H9 (cell line): ENCODE results near the gene ERVMER34-1. TPM values are rescaled to one million over a fixed set of nuclear protein-coding genes. Genes with fewer than 3 reads are reported as not detected.

Experiments used
- DNase-seq: peaks from one replicate; pipeline ENCODE4 v3.0.0-alpha.2; 2017
- H2AFZ ChIP-seq: one replicate; pipeline ENCODE4 v1.6.1; 2013; ENCODE audit warnings: mild to moderate bottlenecking, low read length, control low read depth, moderate library complexity
- H2AK5ac ChIP-seq: 2 replicates; pipeline ENCODE4 v1.6.1; 2013; ENCODE audit warnings: low read length, control low read depth, mixed read lengths; ENCODE audit not compliant: insufficient read length
- H2BK120ac ChIP-seq: one replicate; pipeline ENCODE4 v1.6.1; 2013; ENCODE audit warnings: low read depth, mild to moderate bottlenecking, low read length, control low read depth, inconsistent platforms; ENCODE audit not compliant: poor library complexity, severe bottlenecking
- H2BK12ac ChIP-seq: 2 replicates; pipeline ENCODE4 v1.6.1; 2013; ENCODE audit warnings: low read length, control low read depth, mixed read lengths, low read depth; ENCODE audit not compliant: insufficient read length
- H2BK15ac ChIP-seq: 2 replicates; pipeline ENCODE4 v1.6.1; 2013; ENCODE audit warnings: low read depth, low read length, control low read depth
- H2BK20ac ChIP-seq: one replicate; pipeline ENCODE4 v1.6.1; 2013; ENCODE audit warnings: low read depth, mild to moderate bottlenecking, low read length, control low read depth, inconsistent platforms; ENCODE audit not compliant: poor library complexity, severe bottlenecking
- H2BK5ac ChIP-seq: 2 replicates; pipeline ENCODE4 v1.6.1; 2013; ENCODE audit warnings: low read length, control low read depth, mixed read lengths; ENCODE audit not compliant: insufficient read length
- H3K14ac ChIP-seq: 2 replicates; pipeline ENCODE4 v1.6.1; 2013; ENCODE audit warnings: low read length, control low read depth; ENCODE audit not compliant: insufficient read depth
- H3K18ac ChIP-seq: 2 replicates; pipeline ENCODE4 v1.6.1; 2013; ENCODE audit warnings: low read depth, mild to moderate bottlenecking, mixed read lengths, low read length, control low read depth; ENCODE audit not compliant: insufficient read length
- H3K23ac ChIP-seq: 2 replicates; pipeline ENCODE4 v1.6.1; 2013; ENCODE audit warnings: low read length, control low read depth, mixed read lengths, low read depth; ENCODE audit not compliant: insufficient read length
- H3K23me2 ChIP-seq: 2 replicates; pipeline ENCODE4 v1.6.1; 2013; ENCODE audit warnings: low read depth, mild to moderate bottlenecking, mixed read lengths, low read length, control low read depth; ENCODE audit not compliant: insufficient read length, poor library complexity, severe bottlenecking
- H3K27ac ChIP-seq: 2 replicates; pipeline ENCODE4 v1.5.1; 2013; ENCODE audit warnings: low read length, control low read depth, mixed read lengths, low read depth; ENCODE audit not compliant: insufficient read length
- H3K27me3 ChIP-seq: 2 replicates; pipeline ENCODE4 v1.6.1; 2013; ENCODE audit warnings: low read length, control low read depth, inconsistent platforms; ENCODE audit not compliant: insufficient read depth
- H3K4ac ChIP-seq: 2 replicates; pipeline ENCODE4 v1.6.1; 2013; ENCODE audit warnings: low read depth, mild to moderate bottlenecking, control low read depth, inconsistent platforms, low read length, moderate library complexity
- H3K4me1 ChIP-seq: 2 replicates; pipeline ENCODE4 v1.6.1; 2013; ENCODE audit warnings: low read length, control low read depth, inconsistent platforms; ENCODE audit not compliant: insufficient read depth
- H3K4me2 ChIP-seq: 2 replicates; pipeline ENCODE4 v1.6.1; 2013; ENCODE audit warnings: low read length, control low read depth, mixed read lengths; ENCODE audit not compliant: insufficient read length, insufficient read depth
- H3K56ac ChIP-seq: 2 replicates; pipeline ENCODE4 v1.6.1; 2013; ENCODE audit warnings: low read depth, mild to moderate bottlenecking, mixed read lengths, low read length, control low read depth; ENCODE audit not compliant: insufficient read length
- H3K79me1 ChIP-seq: 2 replicates; pipeline ENCODE4 v1.6.1; 2013; ENCODE audit warnings: low read depth, mild to moderate bottlenecking, moderate library complexity, low read length, control low read depth, inconsistent platforms; ENCODE audit not compliant: insufficient read depth, poor library complexity, severe bottlenecking
- H3K79me2 ChIP-seq: 2 replicates; pipeline ENCODE4 v1.6.1; 2013; ENCODE audit warnings: low read length, control low read depth, inconsistent platforms; ENCODE audit not compliant: insufficient read depth
- H3K9ac ChIP-seq: 2 replicates; pipeline ENCODE4 v1.6.1; 2013; ENCODE audit warnings: low read length, control low read depth, mixed read lengths; ENCODE audit not compliant: insufficient read length; ENCODE audit errors: extremely low read depth
- H3K9me3 ChIP-seq: one replicate; pipeline ENCODE4 v1.6.1; 2013; ENCODE audit warnings: low read depth, low read length, inconsistent platforms; ENCODE audit not compliant: control insufficient read depth
- H3T11ph ChIP-seq: one replicate; pipeline ENCODE4 v1.6.1; 2013; ENCODE audit warnings: mild to moderate bottlenecking, low read length, control low read depth, inconsistent platforms
- H4K20me1 ChIP-seq: one replicate; pipeline ENCODE4 v1.6.1; 2013; ENCODE audit not compliant: control insufficient read depth, insufficient read length, insufficient read depth
- H4K5ac ChIP-seq: 2 replicates; pipeline ENCODE4 v1.6.1; 2013; ENCODE audit warnings: low read depth, mild to moderate bottlenecking, mixed read lengths, low read length, control low read depth; ENCODE audit not compliant: insufficient read length
- H4K8ac ChIP-seq: replicated peaks from 2 replicates; pipeline ENCODE4 v1.6.1; 2013; ENCODE audit warnings: low read length, control low read depth, mixed read lengths, low read depth; ENCODE audit not compliant: insufficient read length
- H4K91ac ChIP-seq: 2 replicates; pipeline ENCODE4 v1.6.1; 2013; ENCODE audit warnings: low read depth, mild to moderate bottlenecking, moderate library complexity, mixed read lengths, low read length, control low read depth; ENCODE audit not compliant: insufficient read length
- H3K27ac Mint-ChIP-seq, 3 experiments: 2 replicates in 2 of 3; 3 replicates in 1 of 3; pipeline ENCODE4 v1.8.0; 2020 to 2021; ENCODE audit warnings: mixed read lengths in 3 of 3, mild to moderate bottlenecking in 1 of 3, moderate library complexity in 1 of 3
- H3K27me3 Mint-ChIP-seq: 2 replicates; pipeline ENCODE4 v1.8.0; 2021; ENCODE audit warnings: low read depth, mild to moderate bottlenecking, moderate library complexity, mixed read lengths
- H3K36me3 Mint-ChIP-seq, 3 experiments: 2 replicates in 2 of 3; 3 replicates in 1 of 3; pipeline ENCODE4 v1.8.0; 2020 to 2021; ENCODE audit warnings: low read depth in 3 of 3, mixed read lengths in 3 of 3; ENCODE audit not compliant: insufficient read depth in 1 of 3
- H3K4me1 Mint-ChIP-seq, 2 experiments: 2 replicates each; pipeline ENCODE4 v1.8.0; 2020; ENCODE audit warnings: mixed read lengths in 2 of 2
- H3K4me3 Mint-ChIP-seq, 2 experiments: 2 replicates in 1 of 2; 3 replicates in 1 of 2; pipeline ENCODE4 v1.8.0; 2020 to 2021; ENCODE audit warnings: mild to moderate bottlenecking in 2 of 2, mixed read lengths in 2 of 2, moderate library complexity in 1 of 2
- H3K9me3 Mint-ChIP-seq, 2 experiments: 2 replicates in 1 of 2; 3 replicates in 1 of 2; pipeline ENCODE4 v1.8.0; 2020; ENCODE audit warnings: mild to moderate bottlenecking in 2 of 2, mixed read lengths in 2 of 2, moderate library complexity in 1 of 2
- CTCF ChIP-seq: fragments of 200-600 bp; sonication (generic); conservative IDR thresholded peaks from 3 replicates; pipeline ENCODE4 v1.8.0; 2021; ENCODE audit warnings: antibody characterized with exemption, mild to moderate bottlenecking
- total RNA-seq: library from RNA; stranded (reverse); gene quantifications from 2 replicates; pipeline ENCODE4 v1.2.1, GENCODE V29; 2021

The ERVMER34-1 gene
- total RNA-seq, 1 experiment from 2014 or later = 14.4 TPM

GRCh38 chr4:52729586-52729985 lies 21.6 kb downstream of the ERVMER34-1 start:
- H3K27me3 Mint-ChIP-seq = no peaks in the 10 kb centered on the region
- Histone ChIP-seq H2AFZ (no peak overlapping the region), H3K23ac (no peak overlapping the region), H2BK20ac (no peak overlapping the region), H4K20me1 (no peaks in the 10 kb centered on the region), H3K23me2 (no peaks in the 10 kb centered on the region), H3K9me3 (no peaks in the 10 kb centered on the region), H3K27me3 (no peaks in the 10 kb centered on the region), H2BK5ac (no peak overlapping the region), H4K8ac (no peak overlapping the region), H3K14ac (no peak overlapping the region), H3K4ac (no peak overlapping the region), H3K79me2 (no peaks in the 10 kb centered on the region), H3K4me1 (no peaks in the 10 kb centered on the region), H3K27ac (no peak overlapping the region), H3K56ac (no peak overlapping the region), H4K91ac (no peak overlapping the region), H4K5ac (no peak overlapping the region), H3K9ac (no peak overlapping the region), H2BK12ac (no peak overlapping the region), H2AK5ac (no peak overlapping the region), H2BK120ac (no peak overlapping the region), H3K79me1 (no peaks in the 10 kb centered on the region), H3K18ac (no peak overlapping the region), H2BK15ac (no peak overlapping the region), H3T11ph (no peak overlapping the region), H3K4me2 (no peak overlapping the region)
- DNase-seq = no peak
- H3K4me1 Mint-ChIP-seq = peaks cover 17 to 21% of the 10 kb centered on the region in 2 experiments
- peaks cover 0 to 2% (median 0%) of the 10 kb centered on the region in 3 experiments; a peak in 1 of 7 replicates for H3K36me3 Mint-ChIP-seq
- TF ChIP-seq CTCF = no peak
- H3K4me3 Mint-ChIP-seq = no peak overlapping the region
- no peaks in the 10 kb centered on the region for H3K9me3 Mint-ChIP-seq
- H3K27ac Mint-ChIP-seq = no peak overlapping the region
